Measurements from ENCODE around the gene CD163L1. TPM values are rescaled to one million over a fixed set of nuclear protein-coding genes. Genes with fewer than 3 reads are reported as not detected.
A peak's percentile ranks its signal among the peaks of the same experiment; 100 is the strongest.
"Not testable (repeated sequence)": the region's sequence is repeated elsewhere in the genome, so short reads cannot be mapped to it uniquely, and the experiment has no call there.

CD163L1 gene
- total and polyA plus RNA-seq, 9 of the 15 experiments (the other 6 are each of a cell fraction or from before 2014, with no cell fraction given): 0.54 to 9.2 (median 2.0) TPM

DNA sequence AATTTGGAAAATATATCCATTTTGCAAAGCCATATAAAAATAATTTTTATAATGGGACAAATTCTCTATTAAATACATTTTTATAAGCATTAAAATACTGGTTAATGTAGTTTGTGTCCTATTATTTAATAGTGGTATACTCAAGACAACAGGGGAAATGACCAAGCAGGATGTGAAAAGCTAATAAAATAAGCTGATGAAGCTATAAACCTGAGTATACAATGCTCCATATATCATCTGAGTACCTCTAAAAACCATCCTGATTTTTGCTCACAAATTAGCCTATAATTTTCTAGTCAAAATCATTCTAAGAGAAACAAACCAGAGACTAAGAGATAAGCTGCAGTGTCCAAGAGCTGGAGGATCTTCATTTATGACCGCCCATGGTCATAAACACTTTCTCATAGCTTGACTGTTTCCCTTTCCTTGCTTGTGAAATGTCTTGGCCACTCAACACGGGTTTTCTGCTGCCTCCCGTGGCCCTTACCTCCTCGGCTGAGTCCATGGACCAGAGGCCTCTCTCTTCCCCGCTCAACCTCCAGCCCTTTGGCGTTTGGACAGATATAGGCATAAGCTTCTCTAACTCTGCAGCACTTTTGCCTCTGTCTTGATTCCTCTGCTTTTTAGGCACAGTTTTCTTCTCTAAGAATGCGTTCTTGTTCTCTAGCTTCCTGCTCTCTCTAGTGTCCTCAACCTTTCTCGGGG is 5.5 kb downstream of the CD163L1 start:
- Histone ChIP-seq H3K27ac (ENCODE audit: extremely low read depth, low read depth, low read length) (peak overlapping the region; percentile 66), H2AFZ (ENCODE audit: low read depth, low read length) (peak overlapping the region; percentile 77), H3K4me2 (ENCODE audit: insufficient read depth, low read length) (peak overlapping the region; percentile 78), H3K4me3 (peak overlapping the region; percentile 49), H3K9ac (ENCODE audit: insufficient read depth in 1 of 2, low read depth in 2 of 2, low read length in 2 of 2) (peak overlapping the region; percentile 68 to 78; a peak in 3 of 4 replicates)
- ATAC-seq (peak; percentile 72), FAIRE-seq (peak; percentile 79), DNase-seq (ENCODE audit: extremely low read depth in 1 of 4, low spot score in 3 of 4) (peak in 2 of 4 experiments; percentile 18 to 65)
- in situ Hi-C loops (cut with MboI): loop anchor here (10.0 kb wide), 1 partner anchor 64 kb away; no protein-coding TSS in a partner anchor
- TF ChIP-seq SOX6 (IDR thresholded peaks at IDR 0.05): 0 out of 2 replicates have a peak, but pooled peaks have one; percentile 11
- 0 out of 2 replicates have a peak, but pooled peaks have one; percentile 25 for TF ChIP-seq L3MBTL2 (IDR thresholded peaks at IDR 0.05)
- peak; percentile 65; the same call in 1 of the 2 replicates for TF ChIP-seq ZNF316 (IDR thresholded peaks at IDR 0.05)
- peak in 1 of 2 experiments; percentile 55; a peak in 1 of 4 replicates for TF ChIP-seq SRF (CRISPR knock-in tag; IDR thresholded peaks at IDR 0.05)
- TF ChIP-seq, protein P1, sequence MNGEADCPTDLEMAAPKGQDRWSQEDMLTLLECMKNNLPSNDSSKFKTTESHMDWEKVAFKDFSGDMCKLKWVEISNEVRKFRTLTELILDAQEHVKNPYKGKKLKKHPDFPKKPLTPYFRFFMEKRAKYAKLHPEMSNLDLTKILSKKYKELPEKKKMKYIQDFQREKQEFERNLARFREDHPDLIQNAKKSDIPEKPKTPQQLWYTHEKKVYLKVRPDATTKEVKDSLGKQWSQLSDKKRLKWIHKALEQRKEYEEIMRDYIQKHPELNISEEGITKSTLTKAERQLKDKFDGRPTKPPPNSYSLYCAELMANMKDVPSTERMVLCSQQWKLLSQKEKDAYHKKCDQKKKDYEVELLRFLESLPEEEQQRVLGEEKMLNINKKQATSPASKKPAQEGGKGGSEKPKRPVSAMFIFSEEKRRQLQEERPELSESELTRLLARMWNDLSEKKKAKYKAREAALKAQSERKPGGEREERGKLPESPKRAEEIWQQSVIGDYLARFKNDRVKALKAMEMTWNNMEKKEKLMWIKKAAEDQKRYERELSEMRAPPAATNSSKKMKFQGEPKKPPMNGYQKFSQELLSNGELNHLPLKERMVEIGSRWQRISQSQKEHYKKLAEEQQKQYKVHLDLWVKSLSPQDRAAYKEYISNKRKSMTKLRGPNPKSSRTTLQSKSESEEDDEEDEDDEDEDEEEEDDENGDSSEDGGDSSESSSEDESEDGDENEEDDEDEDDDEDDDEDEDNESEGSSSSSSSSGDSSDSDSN (IDR thresholded peaks at IDR 0.05; ENCODE audit: borderline replicate concordance in 1 of 2, low read depth in 2 of 2, low read length in 2 of 2): peak; percentile 71 to 85; a peak in 3 of 4 replicates
- TF ChIP-seq EHMT2 (IDR thresholded peaks at IDR 0.05): 0 out of 2 replicates have a peak, but pooled peaks have one; percentile 8
- peak; percentile 59 for TF ChIP-seq C11orf30 (IDR thresholded peaks at IDR 0.05; ENCODE audit: low read depth)
- peak; percentile 41; the same call in 1 of the 2 replicates for TF ChIP-seq CTBP1 (IDR thresholded peaks at IDR 0.05; ENCODE audit: borderline replicate concordance)
- H3K9me3 ChIP-seq (replicated peaks; ENCODE audit: control insufficient read depth, insufficient read depth, low read depth, low read length); H3K4me1 ChIP-seq (replicated peaks in 1 of 2; ENCODE audit: control insufficient read depth in 2 of 2, insufficient read depth in 2 of 2, low read length in 2 of 2); H3K36me3 ChIP-seq (ENCODE audit: control insufficient read depth, insufficient read depth, low read length); BruUV-seq (replicated peaks); intact Hi-C loops (cut with micrococcal nuclease); H4K20me1 ChIP-seq (replicated peaks; ENCODE audit: control insufficient read depth, insufficient read depth, low read length); H3K79me2 ChIP-seq (ENCODE audit: control insufficient read depth, insufficient read depth, low read length); H3K27me3 ChIP-seq (ENCODE audit: control insufficient read depth in 2 of 2, insufficient read depth in 2 of 2, low read length in 2 of 2); H3K9me1 ChIP-seq (ENCODE audit: control insufficient read depth, insufficient read depth, low read length): not testable (repeated sequence)
- WGBS (ENCODE audit: insufficient coverage, low coverage, missing lambda C conversion rate): 0% methylated on average over 8 of the region's 8 CpGs
- CTCF ChIA-PET (ENCODE audit: low intra/inter-chr PET ratio): interaction anchor here (1.1 kb wide), 1 partner anchor 217 kb away, joined by 3 read pairs; no protein-coding TSS in a partner anchor
- POLR2A ChIA-PET: interaction anchor here (1.2 kb wide), 1 partner anchor 15 kb away, joined by 3 read pairs; no protein-coding TSS in a partner anchor

All from K562 (cell line).